Erythroblast (primary cell): ENCODE measurements around the gene EPM2AIP1.

Experiments used
- GATA1 ChIP-seq: IDR thresholded peaks from 2 replicates; pipeline ENCODE4 v1.6.1; 2011; ENCODE audit warnings: low read depth, mild to moderate bottlenecking, control low read depth, low read length, moderate library complexity
- POLR2A ChIP-seq: IDR thresholded peaks from 2 replicates; pipeline ENCODE4 v1.6.1; 2011; ENCODE audit warnings: mild to moderate bottlenecking, low read length

DNA sequence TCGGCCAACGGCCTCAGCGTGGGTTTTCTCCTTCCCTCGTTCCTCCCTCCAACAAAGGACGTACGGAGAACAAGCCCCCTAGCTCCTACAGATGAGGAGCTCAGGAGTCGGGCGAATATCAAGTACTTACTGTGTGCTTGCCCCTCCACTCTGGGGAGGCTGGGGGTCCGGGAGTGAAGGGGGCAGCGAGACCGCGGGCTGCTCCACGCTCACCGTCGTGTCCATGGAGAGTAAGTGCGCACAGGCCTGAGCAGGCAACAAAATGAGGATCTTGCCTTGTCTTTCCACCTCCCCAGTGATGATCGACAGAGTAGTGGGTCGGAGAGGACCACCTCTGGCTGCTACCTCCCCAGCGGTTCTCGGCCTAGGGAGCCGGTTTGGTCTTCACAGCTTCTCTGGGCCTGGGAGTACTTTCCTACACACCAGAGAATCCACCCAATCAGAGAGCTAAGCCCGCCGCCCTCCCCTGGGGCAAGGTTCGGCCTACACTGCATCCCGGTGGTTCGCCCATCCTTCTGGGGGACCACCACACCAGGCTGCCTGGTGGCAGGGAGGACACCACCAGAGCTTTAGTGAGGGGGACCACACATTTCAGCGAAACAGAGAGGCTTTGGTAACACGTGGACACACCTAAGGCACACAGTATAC, 47.5 kb downstream of the EPM2AIP1 start:
- no peak for TF ChIP-seq POLR2A
- no peak for TF ChIP-seq GATA1
